Adrenal gland (tissue), 5 donors: ENCODE measurements around the gene ERC1.

Experiments used
- POLR2A ChIP-seq, 2 donors: fragments of 450-650 bp; IDR thresholded peaks; one replicate each; pipeline ENCODE4 v1.6.1; 2017; ENCODE audit warnings: antibody characterized with exemption in 2 of 2, mild to moderate bottlenecking in 2 of 2, moderate library complexity in 1 of 2
- TF ChIP-seq, protein P1 (sequence below), 6 experiments: fragments of 450-650 bp in 4 of 6; fragments of 200-600 bp in 2 of 6; sonication (generic) in 1 of 6; IDR thresholded peaks; 1 replicate in 5 of 6; 2 replicates in 1 of 6; pipeline versions ENCODE4 v1.5.1 to v1.8.0; 2016 to 2021; ENCODE audit warnings: antibody characterized with exemption in 6 of 6, mild to moderate bottlenecking in 2 of 6, moderate library complexity in 1 of 6
- donor health status: DM: no; HTN: no; CAD: no.

DNA sequence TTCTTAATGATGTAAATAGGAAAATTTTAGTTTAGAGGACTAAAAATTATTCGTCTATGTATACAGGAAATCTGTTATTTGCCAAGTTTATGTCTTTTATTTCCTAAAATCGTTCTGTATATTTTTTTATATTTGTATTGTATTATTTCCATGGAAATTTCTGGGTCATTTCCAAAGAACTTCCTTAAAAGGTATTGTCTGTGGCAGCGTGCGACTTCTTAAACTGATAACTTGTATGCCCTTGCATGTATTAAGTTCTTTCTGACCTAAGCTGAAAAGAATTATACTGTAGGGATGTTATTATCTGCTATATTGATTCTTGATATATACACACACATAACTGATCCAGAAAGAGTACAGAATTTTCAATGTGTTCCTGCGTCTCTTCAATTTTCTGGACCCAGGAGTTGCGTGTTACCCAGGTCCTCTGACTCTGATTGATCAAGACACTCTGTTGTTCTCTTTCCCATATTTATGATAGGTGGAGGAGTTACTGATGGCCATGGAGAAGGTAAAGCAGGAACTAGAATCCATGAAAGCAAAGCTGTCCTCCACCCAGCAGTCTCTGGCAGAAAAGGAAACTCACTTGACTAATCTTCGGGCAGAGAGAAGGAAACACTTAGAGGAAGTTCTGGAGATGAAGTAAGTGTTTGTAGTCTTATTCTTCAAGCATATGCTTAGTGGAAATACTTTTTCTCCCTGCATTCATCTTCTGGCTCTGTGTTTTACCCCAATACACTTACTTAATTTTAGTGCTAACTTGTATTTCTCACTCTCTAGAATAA lies 298.5 kb downstream of the ERC1 start:
- TF ChIP-seq, protein P1, sequence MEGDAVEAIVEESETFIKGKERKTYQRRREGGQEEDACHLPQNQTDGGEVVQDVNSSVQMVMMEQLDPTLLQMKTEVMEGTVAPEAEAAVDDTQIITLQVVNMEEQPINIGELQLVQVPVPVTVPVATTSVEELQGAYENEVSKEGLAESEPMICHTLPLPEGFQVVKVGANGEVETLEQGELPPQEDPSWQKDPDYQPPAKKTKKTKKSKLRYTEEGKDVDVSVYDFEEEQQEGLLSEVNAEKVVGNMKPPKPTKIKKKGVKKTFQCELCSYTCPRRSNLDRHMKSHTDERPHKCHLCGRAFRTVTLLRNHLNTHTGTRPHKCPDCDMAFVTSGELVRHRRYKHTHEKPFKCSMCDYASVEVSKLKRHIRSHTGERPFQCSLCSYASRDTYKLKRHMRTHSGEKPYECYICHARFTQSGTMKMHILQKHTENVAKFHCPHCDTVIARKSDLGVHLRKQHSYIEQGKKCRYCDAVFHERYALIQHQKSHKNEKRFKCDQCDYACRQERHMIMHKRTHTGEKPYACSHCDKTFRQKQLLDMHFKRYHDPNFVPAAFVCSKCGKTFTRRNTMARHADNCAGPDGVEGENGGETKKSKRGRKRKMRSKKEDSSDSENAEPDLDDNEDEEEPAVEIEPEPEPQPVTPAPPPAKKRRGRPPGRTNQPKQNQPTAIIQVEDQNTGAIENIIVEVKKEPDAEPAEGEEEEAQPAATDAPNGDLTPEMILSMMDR (IDR thresholded peaks at IDR 0.05), result no peak
- no peak for TF ChIP-seq POLR2A (IDR thresholded peaks at IDR 0.05)
